H9 (cell line): ENCODE measurements around the gene IL26. TPM values are rescaled to one million over a fixed set of nuclear protein-coding genes. Genes with fewer than 3 reads are reported as not detected.

ENCODE experiments used
- DNase-seq: peaks from one replicate; pipeline ENCODE4 v3.0.0-alpha.2; 2017
- H2AFZ ChIP-seq: one replicate; pipeline ENCODE4 v1.6.1; 2013; ENCODE audit warnings: mild to moderate bottlenecking, low read length, control low read depth, moderate library complexity
- H2AK5ac ChIP-seq: 2 replicates; pipeline ENCODE4 v1.6.1; 2013; ENCODE audit warnings: low read length, control low read depth, mixed read lengths; ENCODE audit not compliant: insufficient read length
- H2BK120ac ChIP-seq: one replicate; pipeline ENCODE4 v1.6.1; 2013; ENCODE audit warnings: low read depth, mild to moderate bottlenecking, low read length, control low read depth, inconsistent platforms; ENCODE audit not compliant: poor library complexity, severe bottlenecking
- H2BK12ac ChIP-seq: 2 replicates; pipeline ENCODE4 v1.6.1; 2013; ENCODE audit warnings: low read length, control low read depth, mixed read lengths, low read depth; ENCODE audit not compliant: insufficient read length
- H2BK15ac ChIP-seq: 2 replicates; pipeline ENCODE4 v1.6.1; 2013; ENCODE audit warnings: low read depth, low read length, control low read depth
- H2BK20ac ChIP-seq: one replicate; pipeline ENCODE4 v1.6.1; 2013; ENCODE audit warnings: low read depth, mild to moderate bottlenecking, low read length, control low read depth, inconsistent platforms; ENCODE audit not compliant: poor library complexity, severe bottlenecking
- H2BK5ac ChIP-seq: 2 replicates; pipeline ENCODE4 v1.6.1; 2013; ENCODE audit warnings: low read length, control low read depth, mixed read lengths; ENCODE audit not compliant: insufficient read length
- H3K14ac ChIP-seq: 2 replicates; pipeline ENCODE4 v1.6.1; 2013; ENCODE audit warnings: low read length, control low read depth; ENCODE audit not compliant: insufficient read depth
- H3K18ac ChIP-seq: 2 replicates; pipeline ENCODE4 v1.6.1; 2013; ENCODE audit warnings: low read depth, mild to moderate bottlenecking, mixed read lengths, low read length, control low read depth; ENCODE audit not compliant: insufficient read length
- H3K23ac ChIP-seq: 2 replicates; pipeline ENCODE4 v1.6.1; 2013; ENCODE audit warnings: low read length, control low read depth, mixed read lengths, low read depth; ENCODE audit not compliant: insufficient read length
- H3K23me2 ChIP-seq: 2 replicates; pipeline ENCODE4 v1.6.1; 2013; ENCODE audit warnings: low read depth, mild to moderate bottlenecking, mixed read lengths, low read length, control low read depth; ENCODE audit not compliant: insufficient read length, poor library complexity, severe bottlenecking
- H3K27ac ChIP-seq: 2 replicates; pipeline ENCODE4 v1.5.1; 2013; ENCODE audit warnings: low read length, control low read depth, mixed read lengths, low read depth; ENCODE audit not compliant: insufficient read length
- H3K27me3 ChIP-seq: 2 replicates; pipeline ENCODE4 v1.6.1; 2013; ENCODE audit warnings: low read length, control low read depth, inconsistent platforms; ENCODE audit not compliant: insufficient read depth
- H3K4ac ChIP-seq: 2 replicates; pipeline ENCODE4 v1.6.1; 2013; ENCODE audit warnings: low read depth, mild to moderate bottlenecking, control low read depth, inconsistent platforms, low read length, moderate library complexity
- H3K4me1 ChIP-seq: 2 replicates; pipeline ENCODE4 v1.6.1; 2013; ENCODE audit warnings: low read length, control low read depth, inconsistent platforms; ENCODE audit not compliant: insufficient read depth
- H3K4me2 ChIP-seq: 2 replicates; pipeline ENCODE4 v1.6.1; 2013; ENCODE audit warnings: low read length, control low read depth, mixed read lengths; ENCODE audit not compliant: insufficient read length, insufficient read depth
- H3K56ac ChIP-seq: 2 replicates; pipeline ENCODE4 v1.6.1; 2013; ENCODE audit warnings: low read depth, mild to moderate bottlenecking, mixed read lengths, low read length, control low read depth; ENCODE audit not compliant: insufficient read length
- H3K79me1 ChIP-seq: 2 replicates; pipeline ENCODE4 v1.6.1; 2013; ENCODE audit warnings: low read depth, mild to moderate bottlenecking, moderate library complexity, low read length, control low read depth, inconsistent platforms; ENCODE audit not compliant: insufficient read depth, poor library complexity, severe bottlenecking
- H3K79me2 ChIP-seq: 2 replicates; pipeline ENCODE4 v1.6.1; 2013; ENCODE audit warnings: low read length, control low read depth, inconsistent platforms; ENCODE audit not compliant: insufficient read depth
- H3K9ac ChIP-seq: 2 replicates; pipeline ENCODE4 v1.6.1; 2013; ENCODE audit warnings: low read length, control low read depth, mixed read lengths; ENCODE audit not compliant: insufficient read length; ENCODE audit errors: extremely low read depth
- H3K9me3 ChIP-seq: one replicate; pipeline ENCODE4 v1.6.1; 2013; ENCODE audit warnings: low read depth, low read length, inconsistent platforms; ENCODE audit not compliant: control insufficient read depth
- H3T11ph ChIP-seq: one replicate; pipeline ENCODE4 v1.6.1; 2013; ENCODE audit warnings: mild to moderate bottlenecking, low read length, control low read depth, inconsistent platforms
- H4K20me1 ChIP-seq: one replicate; pipeline ENCODE4 v1.6.1; 2013; ENCODE audit not compliant: control insufficient read depth, insufficient read length, insufficient read depth
- H4K5ac ChIP-seq: 2 replicates; pipeline ENCODE4 v1.6.1; 2013; ENCODE audit warnings: low read depth, mild to moderate bottlenecking, mixed read lengths, low read length, control low read depth; ENCODE audit not compliant: insufficient read length
- H4K8ac ChIP-seq: replicated peaks from 2 replicates; pipeline ENCODE4 v1.6.1; 2013; ENCODE audit warnings: low read length, control low read depth, mixed read lengths, low read depth; ENCODE audit not compliant: insufficient read length
- H4K91ac ChIP-seq: 2 replicates; pipeline ENCODE4 v1.6.1; 2013; ENCODE audit warnings: low read depth, mild to moderate bottlenecking, moderate library complexity, mixed read lengths, low read length, control low read depth; ENCODE audit not compliant: insufficient read length
- H3K27ac Mint-ChIP-seq, 3 experiments: 2 replicates in 2 of 3; 3 replicates in 1 of 3; pipeline ENCODE4 v1.8.0; 2020 to 2021; ENCODE audit warnings: mixed read lengths in 3 of 3, mild to moderate bottlenecking in 1 of 3, moderate library complexity in 1 of 3
- H3K27me3 Mint-ChIP-seq: 2 replicates; pipeline ENCODE4 v1.8.0; 2021; ENCODE audit warnings: low read depth, mild to moderate bottlenecking, moderate library complexity, mixed read lengths
- H3K36me3 Mint-ChIP-seq, 3 experiments: 2 replicates in 2 of 3; 3 replicates in 1 of 3; pipeline ENCODE4 v1.8.0; 2020 to 2021; ENCODE audit warnings: low read depth in 3 of 3, mixed read lengths in 3 of 3; ENCODE audit not compliant: insufficient read depth in 1 of 3
- H3K4me1 Mint-ChIP-seq, 2 experiments: 2 replicates each; pipeline ENCODE4 v1.8.0; 2020; ENCODE audit warnings: mixed read lengths in 2 of 2
- H3K4me3 Mint-ChIP-seq, 2 experiments: 2 replicates in 1 of 2; 3 replicates in 1 of 2; pipeline ENCODE4 v1.8.0; 2020 to 2021; ENCODE audit warnings: mild to moderate bottlenecking in 2 of 2, mixed read lengths in 2 of 2, moderate library complexity in 1 of 2
- H3K9me3 Mint-ChIP-seq, 2 experiments: 2 replicates in 1 of 2; 3 replicates in 1 of 2; pipeline ENCODE4 v1.8.0; 2020; ENCODE audit warnings: mild to moderate bottlenecking in 2 of 2, mixed read lengths in 2 of 2, moderate library complexity in 1 of 2
- WGBS: extraction: QIAGEN DNeasy Blood & Tissue Kit; methylation state at CpG from one replicate; pipeline ENCODE4 v1.1.7; 2013; ENCODE audit warnings: missing lambda C conversion rate, low lambda C conversion rate, mixed read lengths; ENCODE audit not compliant: insufficient read length; ENCODE audit errors: extremely low coverage; 5-methylcytosine and 5-hydroxymethylcytosine counted together
- total RNA-seq: library from RNA; stranded (reverse); gene quantifications from 2 replicates; pipeline ENCODE4 v1.2.1, GENCODE V29; 2021
- TF ChIP-seq, protein P1 (sequence below): fragments of 200-600 bp; sonication (generic); conservative IDR thresholded peaks from 3 replicates; pipeline ENCODE4 v1.8.0; 2021; ENCODE audit warnings: antibody characterized with exemption, mild to moderate bottlenecking

Gene IL26
- total RNA-seq, 1 experiment from 2014 or later = not detected

DNA sequence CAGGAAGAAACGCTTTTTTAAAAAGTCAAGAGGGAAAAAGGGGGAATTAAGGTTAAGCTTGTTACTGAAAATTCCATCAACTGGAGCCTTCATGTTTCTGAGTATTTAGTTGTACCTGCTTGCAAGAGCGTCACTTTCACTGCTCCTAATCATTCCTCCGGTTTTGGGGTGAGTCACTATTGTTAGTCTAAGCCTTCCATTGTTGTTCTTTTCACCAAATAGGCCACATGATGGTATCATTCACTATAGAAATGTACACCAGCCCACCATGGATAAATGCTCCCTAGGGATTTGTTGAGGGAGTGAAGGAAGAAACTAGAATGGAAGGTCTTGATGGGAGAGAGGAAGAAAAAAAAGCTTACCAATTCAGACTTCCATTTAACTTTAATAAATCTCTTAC, 24.8 kb upstream of the IL26 start:
- Histone ChIP-seq H3K23me2 (no peaks in the 10 kb centered on the region), H3K4me1 (no peaks in the 10 kb centered on the region), H2BK15ac (no peak overlapping the region), H3K9ac (no peak overlapping the region), H2BK12ac (no peak overlapping the region), H3T11ph (no peak overlapping the region), H3K14ac (no peak overlapping the region), H4K8ac (no peak overlapping the region), H3K27me3 (no peaks in the 10 kb centered on the region), H2BK120ac (no peak overlapping the region), H4K20me1 (no peaks in the 10 kb centered on the region), H3K79me1 (no peaks in the 10 kb centered on the region), H3K4ac (no peak overlapping the region), H2AK5ac (no peak overlapping the region), H4K91ac (no peak overlapping the region), H2AFZ (no peak overlapping the region), H3K18ac (no peak overlapping the region), H2BK5ac (no peak overlapping the region), H2BK20ac (no peak overlapping the region), H3K4me2 (no peak overlapping the region), H3K23ac (no peak overlapping the region), H3K56ac (no peak overlapping the region), H4K5ac (no peak overlapping the region), H3K9me3 (no peaks in the 10 kb centered on the region), H3K79me2 (no peaks in the 10 kb centered on the region), H3K27ac (no peak overlapping the region)
- Mint-ChIP-seq H3K9me3 (peaks cover 15 to 17% of the 10 kb centered on the region in 2 experiments), H3K4me3 (no peak overlapping the region), H3K27ac (no peak overlapping the region), H3K36me3 (peaks cover 0 to 16% (median 4%) of the 10 kb centered on the region in 3 experiments; a peak in 4 of 7 replicates), H3K4me1 (peaks cover 2 to 11% of the 10 kb centered on the region in 2 experiments; a peak in 2 of 4 replicates), H3K27me3 (no peaks in the 10 kb centered on the region)
- WGBS = no CpG with 5 or more reads among the region's 3 CpGs
- DNase-seq = no peak
- TF ChIP-seq, protein P1, sequence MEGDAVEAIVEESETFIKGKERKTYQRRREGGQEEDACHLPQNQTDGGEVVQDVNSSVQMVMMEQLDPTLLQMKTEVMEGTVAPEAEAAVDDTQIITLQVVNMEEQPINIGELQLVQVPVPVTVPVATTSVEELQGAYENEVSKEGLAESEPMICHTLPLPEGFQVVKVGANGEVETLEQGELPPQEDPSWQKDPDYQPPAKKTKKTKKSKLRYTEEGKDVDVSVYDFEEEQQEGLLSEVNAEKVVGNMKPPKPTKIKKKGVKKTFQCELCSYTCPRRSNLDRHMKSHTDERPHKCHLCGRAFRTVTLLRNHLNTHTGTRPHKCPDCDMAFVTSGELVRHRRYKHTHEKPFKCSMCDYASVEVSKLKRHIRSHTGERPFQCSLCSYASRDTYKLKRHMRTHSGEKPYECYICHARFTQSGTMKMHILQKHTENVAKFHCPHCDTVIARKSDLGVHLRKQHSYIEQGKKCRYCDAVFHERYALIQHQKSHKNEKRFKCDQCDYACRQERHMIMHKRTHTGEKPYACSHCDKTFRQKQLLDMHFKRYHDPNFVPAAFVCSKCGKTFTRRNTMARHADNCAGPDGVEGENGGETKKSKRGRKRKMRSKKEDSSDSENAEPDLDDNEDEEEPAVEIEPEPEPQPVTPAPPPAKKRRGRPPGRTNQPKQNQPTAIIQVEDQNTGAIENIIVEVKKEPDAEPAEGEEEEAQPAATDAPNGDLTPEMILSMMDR = no peak
